DOHH2 (cell line): ENCODE data around the gene MPPED2.

Experiments used
- H3F3A ChIP-seq: fragments of 200-600 bp; sonication (generic), shearing (Covaris generic); 2 replicates; pipeline ENCODE4 v1.6.0; 2016; ENCODE audit warnings: antibody characterized with exemption, mild to moderate bottlenecking; ENCODE audit not compliant: control insufficient read depth, insufficient read depth
- H3K27ac ChIP-seq: fragments of 200-600 bp; sonication (generic); 2 replicates; pipeline ENCODE4 v1.5.1; 2014; ENCODE audit warnings: low read depth, mild to moderate bottlenecking, low read length, moderate library complexity
- H3K27me3 ChIP-seq: fragments of 200-600 bp; sonication (generic); 2 replicates; pipeline ENCODE4 v1.6.1; 2014; ENCODE audit warnings: mild to moderate bottlenecking, low read length, mixed read lengths; ENCODE audit not compliant: control insufficient read depth
- H3K36me3 ChIP-seq: fragments of 200-600 bp; sonication (generic); 2 replicates; pipeline ENCODE4 v1.6.1; 2014; ENCODE audit warnings: mild to moderate bottlenecking, low read length, moderate library complexity, mixed read lengths; ENCODE audit not compliant: control insufficient read depth
- H3K4me1 ChIP-seq: fragments of 200-600 bp; sonication (generic); 2 replicates; pipeline ENCODE4 v1.6.1; 2014; ENCODE audit warnings: mild to moderate bottlenecking, low read length, mixed read lengths; ENCODE audit not compliant: control insufficient read depth
- H3K4me2 ChIP-seq: fragments of 200-600 bp; sonication (generic); 2 replicates; pipeline ENCODE4 v1.6.0; 2014; ENCODE audit warnings: mild to moderate bottlenecking, low read length, moderate library complexity
- H3K4me3 ChIP-seq: fragments of 200-600 bp; sonication (generic); 2 replicates; pipeline ENCODE4 v1.5.1; 2014; ENCODE audit warnings: mild to moderate bottlenecking, low read length, mixed read lengths
- H3K79me2 ChIP-seq: fragments of 200-600 bp; sonication (generic); 2 replicates; pipeline ENCODE4 v1.6.1; 2014; ENCODE audit warnings: mild to moderate bottlenecking, low read length, mixed read lengths; ENCODE audit not compliant: control insufficient read depth
- H3K9me2 ChIP-seq: fragments of 200-600 bp; sonication (generic); replicated peaks from 2 replicates; pipeline ENCODE4 v1.6.1; 2014; ENCODE audit warnings: mild to moderate bottlenecking, low read length, mixed read lengths; ENCODE audit not compliant: control insufficient read depth
- H3K9me3 ChIP-seq: fragments of 200-600 bp; sonication (generic); 2 replicates; pipeline ENCODE4 v1.6.1; 2014; ENCODE audit warnings: antibody characterized with exemption, low read length, mixed read lengths; ENCODE audit not compliant: control insufficient read depth, insufficient read depth
- H4K20me1 ChIP-seq: fragments of 200-600 bp; sonication (generic); 2 replicates; pipeline ENCODE4 v1.6.0; 2014; ENCODE audit warnings: low read depth, mild to moderate bottlenecking, antibody characterized with exemption, low read length, moderate library complexity; ENCODE audit not compliant: control insufficient read depth, insufficient read depth
- EZH2phosphoT487 ChIP-seq: fragments of 200-600 bp; sonication (generic); IDR thresholded peaks from 2 replicates; pipeline ENCODE4 v1.6.1; 2017; ENCODE audit warnings: borderline replicate concordance, mild to moderate bottlenecking, antibody characterized with exemption, low read length, moderate library complexity, mixed read lengths
- TF ChIP-seq, protein P1 (sequence below): fragments of 200-600 bp; sonication (generic); IDR thresholded peaks from one replicate; pipeline ENCODE4 v1.5.1; 2014; ENCODE audit warnings: antibody characterized with exemption, mild to moderate bottlenecking, low read depth, low read length; ENCODE audit not compliant: poor library complexity, severe bottlenecking

Gene MPPED2

DNA sequence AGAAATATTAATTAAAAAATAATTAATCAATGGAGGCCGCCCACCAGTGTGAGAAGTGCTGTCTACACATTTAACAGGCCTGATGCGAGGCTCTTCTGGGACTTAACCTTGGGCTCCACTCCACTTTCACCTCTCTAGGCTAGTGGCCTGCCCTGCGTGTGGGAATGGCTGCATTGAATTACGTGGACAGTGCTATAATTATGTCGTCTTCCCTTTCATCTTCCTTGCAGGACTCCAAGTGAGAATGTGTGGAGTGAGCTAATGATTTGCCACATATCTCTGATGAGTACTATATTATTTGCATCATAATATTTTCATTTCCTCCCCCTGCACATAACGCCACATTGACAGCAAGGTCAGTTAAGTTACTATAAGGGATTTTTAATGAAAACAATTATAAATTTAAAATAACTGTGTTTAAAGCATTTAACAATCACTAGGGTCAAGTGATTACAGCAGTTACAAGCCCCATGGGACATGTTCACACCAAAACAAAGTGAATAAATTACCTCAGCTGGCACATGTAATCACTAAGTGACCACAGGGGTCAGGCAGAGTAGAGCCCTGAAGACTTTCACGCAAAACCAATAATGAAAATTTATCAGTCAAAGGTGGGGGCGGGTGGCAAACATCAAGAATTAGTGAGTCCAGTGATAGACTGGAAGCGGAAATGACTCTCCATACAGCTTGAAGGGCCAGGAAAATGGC, 63.5 kb downstream of the MPPED2 start:
- Histone ChIP-seq H3K4me1 (no peaks in the 10 kb centered on the region), H3K4me2 (no peak overlapping the region), H3F3A (no peaks in the 10 kb centered on the region), H4K20me1 (no peaks in the 10 kb centered on the region), H3K79me2 (no peaks in the 10 kb centered on the region), H3K4me3 (no peak overlapping the region), H3K9me3 (no peaks in the 10 kb centered on the region), H3K36me3 (no peaks in the 10 kb centered on the region), H3K27ac (no peak overlapping the region), H3K9me2 (no peaks in the 10 kb centered on the region), H3K27me3 (no peaks in the 10 kb centered on the region)
- no peak for TF ChIP-seq EZH2phosphoT487
- TF ChIP-seq, protein P1, sequence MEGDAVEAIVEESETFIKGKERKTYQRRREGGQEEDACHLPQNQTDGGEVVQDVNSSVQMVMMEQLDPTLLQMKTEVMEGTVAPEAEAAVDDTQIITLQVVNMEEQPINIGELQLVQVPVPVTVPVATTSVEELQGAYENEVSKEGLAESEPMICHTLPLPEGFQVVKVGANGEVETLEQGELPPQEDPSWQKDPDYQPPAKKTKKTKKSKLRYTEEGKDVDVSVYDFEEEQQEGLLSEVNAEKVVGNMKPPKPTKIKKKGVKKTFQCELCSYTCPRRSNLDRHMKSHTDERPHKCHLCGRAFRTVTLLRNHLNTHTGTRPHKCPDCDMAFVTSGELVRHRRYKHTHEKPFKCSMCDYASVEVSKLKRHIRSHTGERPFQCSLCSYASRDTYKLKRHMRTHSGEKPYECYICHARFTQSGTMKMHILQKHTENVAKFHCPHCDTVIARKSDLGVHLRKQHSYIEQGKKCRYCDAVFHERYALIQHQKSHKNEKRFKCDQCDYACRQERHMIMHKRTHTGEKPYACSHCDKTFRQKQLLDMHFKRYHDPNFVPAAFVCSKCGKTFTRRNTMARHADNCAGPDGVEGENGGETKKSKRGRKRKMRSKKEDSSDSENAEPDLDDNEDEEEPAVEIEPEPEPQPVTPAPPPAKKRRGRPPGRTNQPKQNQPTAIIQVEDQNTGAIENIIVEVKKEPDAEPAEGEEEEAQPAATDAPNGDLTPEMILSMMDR, result no peak

DNA sequence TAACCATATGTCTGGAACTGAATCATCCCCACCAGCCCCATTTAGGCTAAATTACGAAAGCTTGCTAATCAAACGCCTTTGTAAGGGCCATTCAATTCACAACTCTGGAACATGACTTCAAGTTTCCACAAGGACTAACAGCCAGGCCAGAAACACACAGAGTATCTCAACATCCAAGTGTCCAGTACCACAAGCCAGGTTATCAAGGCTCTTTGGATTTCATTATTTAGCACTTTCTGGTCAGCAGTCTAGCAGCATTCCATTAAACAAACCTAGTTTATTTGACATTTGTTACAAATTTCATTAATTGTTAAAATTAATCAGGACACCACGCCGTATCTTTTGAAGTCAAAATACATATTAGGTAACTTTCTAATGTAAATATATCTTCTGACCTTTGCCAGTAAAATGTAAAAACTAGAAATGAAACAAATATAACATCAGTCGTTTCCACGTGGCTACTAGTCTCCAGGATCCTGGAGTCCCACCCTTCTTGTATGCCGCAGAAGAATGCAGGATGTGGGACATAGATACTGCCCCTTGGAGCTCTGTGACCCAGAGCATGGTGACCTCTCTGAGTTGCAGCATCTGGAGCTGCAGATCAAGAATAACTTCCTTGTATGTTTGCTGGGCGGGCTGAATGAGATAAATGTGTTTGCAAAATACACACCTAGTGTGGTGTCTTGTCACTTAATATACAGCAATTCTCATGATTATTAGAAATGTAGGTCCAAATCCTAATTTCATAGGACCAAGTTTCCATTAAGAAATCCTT, 64.7 kb downstream of the MPPED2 start:
- no peaks in the 10 kb centered on the region for H3K9me3 ChIP-seq
- no peaks in the 10 kb centered on the region for H3K27me3 ChIP-seq
- no peaks in the 10 kb centered on the region for H3K79me2 ChIP-seq
- H3K9me2 ChIP-seq, result no peaks in the 10 kb centered on the region
- H3K4me1 ChIP-seq, result no peaks in the 10 kb centered on the region
- H3K4me2 ChIP-seq, result no peak overlapping the region
- no peak overlapping the region for H3K4me3 ChIP-seq
- no peaks in the 10 kb centered on the region for H3K36me3 ChIP-seq
- no peaks in the 10 kb centered on the region for H4K20me1 ChIP-seq
- no peak for TF ChIP-seq EZH2phosphoT487
- TF ChIP-seq, protein P1, result no peak
- no peaks in the 10 kb centered on the region for H3F3A ChIP-seq
- no peak overlapping the region for H3K27ac ChIP-seq

DNA sequence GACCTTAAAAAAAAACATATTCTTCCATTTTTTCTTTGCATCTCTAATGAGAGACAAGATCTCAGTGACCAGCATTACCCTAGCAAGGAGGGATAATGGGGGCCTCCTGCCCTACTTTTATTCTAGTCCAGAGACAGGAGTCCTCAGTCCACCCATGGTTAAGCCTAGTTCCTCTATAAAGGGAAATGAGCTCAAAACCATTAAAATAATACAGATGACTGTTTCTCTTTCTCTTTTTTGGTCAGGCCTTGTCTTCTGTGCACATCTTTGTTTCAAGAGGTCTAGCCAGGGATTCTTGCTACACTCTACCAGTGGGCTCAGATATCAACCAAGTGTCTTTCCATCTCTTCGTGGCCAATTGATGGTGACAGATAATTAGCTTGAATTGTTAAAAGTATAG, 73.1 kb downstream of the MPPED2 start:
- TF ChIP-seq, protein P1, result no peak
- no peak for TF ChIP-seq EZH2phosphoT487
- H3K9me2 ChIP-seq, result no peaks in the 10 kb centered on the region
- H3K4me3 ChIP-seq, result no peak overlapping the region
- no peaks in the 10 kb centered on the region for H3K36me3 ChIP-seq
- no peaks in the 10 kb centered on the region for H3K27me3 ChIP-seq
- H3K27ac ChIP-seq, result no peak overlapping the region
- no peaks in the 10 kb centered on the region for H4K20me1 ChIP-seq
- H3K4me2 ChIP-seq, result no peak overlapping the region
- no peaks in the 10 kb centered on the region for H3K4me1 ChIP-seq
- no peaks in the 10 kb centered on the region for H3K79me2 ChIP-seq
- H3K9me3 ChIP-seq, result no peaks in the 10 kb centered on the region
- no peaks in the 10 kb centered on the region for H3F3A ChIP-seq
